ENCODE results near the gene MICOS13.

GRCh38 chr19:5665781-5666513, 14.4 kb downstream of the MICOS13 start:
- no peak for TF ChIP-seq CTCF (IDR thresholded peaks at IDR 0.05)
- no peak for TF ChIP-seq POLR2A (IDR thresholded peaks at IDR 0.05)
